DMS153 treated with DMSO at 0.1 percent for 48 hours (cell line): ENCODE results near the gene IFTAP.

Experiments
- DNase-seq: peaks from one replicate; lab custom pipeline; 2025; ENCODE audit not compliant: unreplicated experiment; lab: John Stamatoyannopoulos, UW

Gene IFTAP

DNA sequence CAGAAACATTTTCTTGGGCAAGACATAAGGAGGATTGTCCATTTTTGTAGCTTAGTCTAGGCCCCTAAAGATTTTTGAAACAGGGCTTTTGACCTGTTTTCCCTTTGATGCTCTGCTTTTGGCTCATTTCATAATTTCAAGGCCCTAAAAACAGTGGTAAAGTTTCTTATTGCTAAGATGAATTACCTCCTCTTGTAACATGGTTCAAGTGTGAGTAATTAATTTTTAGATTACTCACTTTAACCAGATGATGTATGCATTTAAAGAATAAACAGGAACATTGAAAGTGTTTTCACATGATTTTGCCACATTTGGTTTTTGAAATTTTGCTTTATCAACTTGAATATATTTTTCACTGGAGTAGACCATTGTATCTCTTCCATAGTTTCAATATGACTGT, 2.6 kb downstream of the IFTAP start:
- DNase-seq, result no peak

DNA sequence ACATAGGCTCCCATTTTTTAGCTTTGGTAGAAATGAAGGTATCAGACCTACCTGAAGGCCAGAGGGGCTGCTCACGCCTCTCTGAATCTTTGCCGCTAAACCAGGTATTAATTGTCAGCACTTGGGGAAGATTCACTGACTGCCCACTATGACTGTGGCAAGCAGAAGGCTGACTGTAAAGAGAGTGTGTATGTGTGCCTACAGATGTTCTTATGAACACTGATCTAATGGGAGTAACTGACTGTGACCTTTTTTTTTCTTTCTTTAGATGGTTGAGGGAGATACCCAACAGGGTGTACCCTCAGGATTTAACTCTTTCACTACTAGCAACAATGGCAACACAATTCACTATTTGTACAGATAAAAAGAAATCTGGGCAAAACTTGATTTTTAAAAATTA, 3.7 kb downstream of the IFTAP start, which contains the start of gene RAG2:
Gene RAG2, minus strand, starts transcription at position 186 of the 400 bp plus-strand sequence. CDS start 4,068 bp downstream, outside the sequence.
- DNase-seq, result no peak

DNA sequence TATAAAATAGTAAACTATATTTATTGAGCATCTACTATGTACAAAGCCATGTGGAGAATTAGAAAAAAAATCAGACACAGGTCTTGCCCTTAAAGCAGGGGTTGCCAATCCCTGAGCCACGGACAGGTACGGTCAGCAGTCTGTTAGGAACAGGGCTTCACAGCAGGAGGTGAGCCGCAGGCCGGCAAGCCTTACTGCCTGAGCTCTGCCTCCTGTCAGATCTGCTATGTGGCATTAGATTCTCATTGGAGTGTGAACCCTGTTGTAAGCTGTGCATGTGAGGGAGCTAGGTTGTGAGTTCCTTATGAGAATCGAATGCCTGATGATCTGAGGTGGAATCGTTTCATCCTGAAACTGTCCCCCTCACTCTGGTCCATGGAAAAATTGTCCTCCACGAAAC, 5.9 kb downstream of the IFTAP start:
- DNase-seq, result no peak

DNA sequence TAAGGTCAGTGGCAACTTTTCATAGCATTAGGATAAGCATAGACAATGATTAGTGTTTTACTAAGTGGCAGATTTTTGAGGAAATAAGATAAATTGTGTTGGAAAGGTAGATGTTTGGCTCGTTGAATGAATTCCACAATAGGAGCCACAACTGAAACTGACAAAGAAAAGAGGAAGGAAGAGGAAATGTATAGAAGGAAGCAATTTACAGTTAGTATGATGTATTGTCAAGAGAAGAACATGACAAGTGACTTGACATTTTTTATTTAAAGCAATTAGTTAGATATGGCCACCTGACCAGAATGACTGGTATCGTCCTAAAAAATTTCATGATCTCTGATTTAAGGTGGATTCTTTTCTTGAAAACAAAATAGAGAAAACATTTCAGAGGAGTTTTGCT, 6.9 kb downstream of the IFTAP start:
- DNase-seq, result no peak

DNA sequence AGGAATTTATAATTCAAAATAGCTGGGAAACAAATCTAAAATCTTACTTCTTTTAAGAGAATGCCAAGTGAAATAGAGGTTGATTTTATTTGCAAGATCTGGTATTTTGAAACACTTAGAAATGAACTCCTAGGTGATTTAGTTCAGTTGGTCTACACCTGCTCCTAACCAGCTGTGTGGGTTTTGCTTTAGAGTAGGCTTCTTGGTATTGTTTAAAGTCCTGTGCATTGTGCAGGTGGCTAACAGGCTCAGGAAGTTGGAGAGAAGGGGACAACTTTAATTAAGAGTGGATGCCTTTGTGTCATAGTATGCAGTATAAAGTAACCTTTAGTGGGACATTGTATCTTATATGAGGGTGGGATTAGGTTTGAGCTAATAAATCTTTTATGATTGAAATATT, 7.8 kb downstream of the IFTAP start:
- DNase-seq, result no peak

DNA sequence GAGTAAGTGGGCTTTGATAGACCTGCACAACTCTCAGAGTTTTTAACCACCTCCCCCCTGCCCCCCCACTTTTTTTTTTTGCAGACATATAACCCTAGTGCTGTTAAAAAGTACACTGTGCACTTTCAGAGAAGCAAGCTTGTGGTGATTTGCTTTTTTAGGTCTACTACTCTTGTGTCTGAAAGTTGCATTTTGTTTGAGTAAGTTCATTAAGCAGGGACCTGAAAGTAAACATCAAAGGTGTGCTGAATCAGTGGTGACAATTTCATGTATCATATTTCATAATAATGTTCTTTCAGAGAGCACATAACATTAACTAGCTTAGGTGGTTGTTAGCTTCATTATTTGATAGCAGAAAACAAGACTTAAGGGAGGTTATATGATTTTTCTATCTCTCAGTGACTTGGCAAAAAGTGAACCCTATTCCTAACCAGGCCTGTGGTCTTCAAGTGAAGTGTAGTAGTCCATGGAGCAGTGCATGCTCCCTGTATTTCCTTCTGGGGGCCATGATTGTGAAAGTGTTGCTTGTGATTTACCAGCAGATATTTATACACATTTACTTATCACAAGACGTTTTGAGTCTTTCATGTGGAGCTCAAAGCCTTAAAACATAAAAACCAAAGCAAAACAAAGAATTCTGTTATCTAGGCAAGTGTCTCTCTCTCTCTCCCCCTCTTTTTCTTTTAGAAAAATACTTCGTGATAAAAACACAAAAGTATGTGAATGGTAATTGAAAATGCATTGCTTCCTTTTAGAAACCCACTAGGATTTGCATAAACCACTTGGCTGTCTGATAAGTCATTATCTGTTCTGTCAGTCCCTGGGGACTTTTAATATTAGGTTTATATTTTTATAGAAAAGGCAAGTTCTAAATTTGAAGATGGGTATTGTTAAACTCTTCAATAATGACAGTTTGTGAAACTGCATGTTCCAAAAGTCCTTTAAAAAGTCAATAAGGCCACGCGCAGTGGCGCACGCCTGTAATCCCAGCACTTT, 11.2 kb downstream of the IFTAP start:
- no peak for DNase-seq

DNA sequence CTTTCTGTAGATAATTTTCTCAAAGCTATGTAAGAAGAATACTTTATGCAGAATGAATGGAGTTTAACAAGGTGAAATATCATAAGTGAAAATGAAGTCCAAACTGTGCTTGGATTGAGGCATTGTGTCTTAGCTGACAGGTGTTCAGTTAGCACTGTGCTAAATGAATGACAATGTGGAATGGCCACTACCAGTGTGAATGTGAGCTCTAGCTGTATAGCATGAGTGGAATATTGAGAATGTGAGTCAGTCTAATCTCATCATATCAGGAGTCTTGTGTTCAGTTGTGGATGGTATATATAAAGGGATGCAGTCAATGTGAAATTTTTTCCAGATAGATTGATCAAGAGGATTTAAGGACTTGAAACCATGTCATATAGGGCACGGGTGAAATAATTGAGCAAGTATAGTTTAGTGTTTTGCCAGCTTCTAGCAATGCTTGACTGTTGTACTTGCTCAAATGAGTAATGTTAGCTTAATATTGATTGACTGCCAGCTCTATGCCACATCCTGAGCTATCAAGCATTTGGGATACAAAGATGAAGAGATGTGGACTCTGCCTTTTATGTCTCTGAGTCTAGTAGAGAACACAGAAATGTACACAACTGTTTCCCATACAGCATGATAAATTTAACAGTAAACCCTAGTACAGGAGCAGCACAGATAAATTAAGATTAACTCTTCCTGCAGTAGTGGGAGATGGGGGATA, 14.3 kb downstream of the IFTAP start:
- no peak for DNase-seq

DNA sequence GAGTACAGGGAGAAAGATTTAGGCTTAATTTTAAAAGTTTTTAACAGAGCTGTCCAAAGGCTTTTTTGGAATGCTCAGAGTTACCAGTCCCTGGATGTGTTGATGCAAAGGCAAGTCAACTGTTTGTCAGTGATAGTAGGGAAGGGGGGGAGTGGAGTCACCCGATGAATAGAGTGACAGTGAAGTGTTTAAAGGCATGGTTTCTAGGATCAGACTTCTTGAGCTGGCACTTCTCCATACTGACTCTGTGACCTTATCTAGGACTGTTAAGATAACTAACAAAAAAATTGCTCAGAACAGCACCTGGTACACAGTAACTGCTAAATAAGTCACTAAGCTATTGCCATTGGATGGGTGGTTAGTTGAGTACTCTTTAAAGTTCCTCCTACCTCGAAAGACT, 15.1 kb downstream of the IFTAP start:
- DNase-seq, result no peak

DNA sequence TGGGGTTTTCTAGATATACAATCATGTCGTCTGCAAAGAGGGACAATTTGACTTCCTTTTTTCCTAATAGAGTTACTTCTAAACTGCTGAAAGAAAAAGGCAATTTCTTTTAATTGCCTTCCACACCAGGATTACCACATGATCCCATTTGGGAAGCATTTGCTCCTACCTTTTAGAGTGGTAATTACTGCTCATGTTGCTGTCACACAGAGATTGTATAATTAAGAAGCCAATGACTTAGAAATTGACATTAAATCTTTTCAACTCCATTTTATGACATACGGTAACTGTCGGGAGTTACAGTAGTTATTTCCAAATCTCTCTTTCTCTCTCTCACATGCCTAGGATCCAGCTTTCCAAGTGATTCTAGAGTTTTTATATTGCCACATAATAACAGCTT, 21.5 kb downstream of the IFTAP start:
- DNase-seq, result no peak

DNA sequence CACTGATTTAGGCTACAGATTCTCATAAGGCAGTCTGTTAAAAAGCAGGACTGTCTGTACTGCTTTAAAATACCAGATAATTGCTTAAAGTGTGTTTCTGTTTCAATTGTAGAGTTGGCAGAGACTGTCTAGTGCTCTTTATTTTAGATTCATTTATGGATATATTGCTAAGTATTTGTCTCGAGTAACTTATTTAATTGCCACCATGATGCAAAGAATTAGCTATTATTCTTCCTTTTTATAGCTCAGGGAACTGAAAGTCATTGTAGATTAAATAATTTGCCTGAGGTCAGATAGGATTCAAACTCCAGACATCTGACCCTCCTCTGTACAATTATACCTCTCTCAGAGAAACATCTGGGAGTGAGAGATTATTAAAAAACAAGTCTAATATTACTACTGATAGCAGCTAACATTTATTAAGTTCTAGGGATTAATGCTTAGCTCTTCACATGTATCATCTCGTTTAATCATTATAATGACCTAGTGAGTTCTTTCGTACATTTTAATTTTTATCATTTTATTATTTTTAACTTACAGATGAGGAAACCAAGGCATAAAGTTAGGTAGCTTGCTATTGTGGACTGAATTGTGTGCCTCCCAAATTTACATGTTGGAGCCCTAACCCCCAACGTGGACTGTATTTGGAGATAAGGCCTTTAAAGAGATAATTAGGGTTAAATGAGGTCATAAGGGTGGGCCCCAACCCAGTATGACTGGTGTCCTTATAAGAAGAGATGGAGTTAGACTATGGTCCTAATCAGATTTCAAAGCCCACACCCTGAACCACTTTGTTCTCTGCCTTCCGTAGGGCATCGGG, 23.5 kb downstream of the IFTAP start:
- DNase-seq, result no peak

DNA sequence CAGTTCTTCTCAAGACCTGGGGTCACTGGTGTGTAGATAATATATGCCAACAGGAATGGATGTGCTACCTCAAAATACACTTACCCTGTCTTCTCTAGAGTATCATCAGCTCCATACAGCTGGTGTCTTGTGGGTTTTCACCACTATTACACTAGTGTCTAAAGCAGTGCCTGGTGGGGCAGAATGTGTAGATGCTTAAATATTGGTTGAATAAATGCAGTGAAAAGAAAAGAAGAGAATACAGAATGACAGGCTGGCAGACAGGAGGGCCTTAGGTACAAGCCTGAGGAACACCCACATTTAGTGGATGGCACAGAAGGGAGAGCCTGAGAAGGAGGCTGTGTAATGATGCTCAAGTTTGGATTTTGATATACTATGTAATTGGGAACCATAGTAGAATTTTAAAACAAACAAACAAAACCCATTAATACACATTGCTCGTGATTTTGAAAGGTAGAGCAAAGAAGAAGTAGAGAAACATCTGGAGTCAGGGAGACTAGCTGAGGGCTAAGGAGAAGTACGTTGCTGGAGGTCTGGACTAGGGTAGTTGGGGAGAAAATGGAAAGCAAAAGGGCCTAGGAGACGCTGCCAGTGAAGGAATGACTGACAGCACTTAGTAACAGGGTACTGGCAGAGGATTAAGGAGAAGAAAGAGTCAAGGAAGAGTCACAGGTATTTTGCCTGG, 24.2 kb downstream of the IFTAP start:
- DNase-seq, result no peak

DNA sequence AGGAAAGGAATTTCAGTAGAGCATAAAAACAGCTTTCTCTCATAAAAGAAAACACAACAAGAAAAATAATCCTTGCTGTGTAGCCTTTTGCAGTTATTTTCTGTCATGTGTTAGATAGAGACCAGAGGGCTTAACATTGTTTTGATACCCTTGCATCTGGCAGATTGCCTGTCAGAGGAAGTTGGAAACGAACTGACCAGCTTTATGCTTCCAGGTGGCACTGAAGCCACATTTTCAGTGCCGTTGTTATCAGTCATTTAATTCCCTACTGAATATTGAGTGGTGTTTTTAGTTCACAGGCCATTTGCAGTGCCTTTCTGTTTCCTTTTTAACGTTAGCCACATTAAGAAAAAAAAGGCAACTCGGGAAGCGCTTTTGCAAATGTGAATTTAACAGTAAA, 25.2 kb downstream of the IFTAP start:
- DNase-seq, result no peak

DNA sequence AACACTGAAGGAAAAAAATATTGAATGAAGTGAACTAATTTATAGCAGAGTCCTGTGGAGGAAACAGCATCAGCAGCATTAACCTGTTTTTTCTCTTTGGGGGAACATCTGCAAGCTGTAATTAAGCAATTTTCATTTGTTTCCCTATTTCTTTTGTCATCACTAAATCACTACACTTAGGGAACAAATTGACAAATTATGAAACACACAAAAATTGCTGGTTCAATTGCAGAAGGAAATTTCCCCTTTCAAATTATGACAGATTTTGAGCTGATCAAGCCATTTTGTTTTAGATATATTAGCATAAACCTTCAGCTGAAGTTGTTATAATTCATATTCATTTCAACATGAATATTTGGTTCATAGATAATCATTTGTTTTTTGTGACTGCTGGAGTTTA, 25.9 kb downstream of the IFTAP start:
- DNase-seq, result no peak

DNA sequence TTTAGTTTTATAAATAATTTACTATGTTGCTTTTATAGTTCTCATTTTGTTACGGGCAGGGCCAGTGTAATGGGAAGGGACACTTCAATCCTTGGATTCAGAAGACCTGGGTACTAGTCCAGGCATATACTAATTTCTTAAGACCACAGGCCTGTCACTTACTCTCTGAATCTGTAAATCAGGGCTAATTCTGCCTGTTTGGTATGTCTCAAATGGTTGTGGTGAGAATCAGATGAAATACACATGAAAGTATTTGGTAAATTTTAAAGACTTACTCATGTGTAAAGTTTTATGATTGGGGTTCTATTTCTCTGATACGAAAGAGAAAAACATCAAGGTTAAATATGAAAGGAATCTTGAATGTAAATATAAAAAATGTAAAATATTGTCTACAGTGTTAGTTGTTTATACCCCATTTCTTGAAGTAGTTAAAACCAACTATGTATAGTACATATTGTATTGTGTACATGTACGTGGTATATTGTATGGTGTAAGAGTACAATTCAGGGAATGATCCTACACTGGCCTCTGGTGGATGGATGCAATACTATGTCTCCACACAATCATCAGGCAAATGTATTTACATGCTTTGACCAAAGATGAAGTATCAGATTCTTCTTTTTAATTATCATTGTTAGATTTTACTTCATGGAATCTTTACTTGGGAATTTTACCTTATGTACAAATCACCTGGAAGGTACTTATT, 28.3 kb downstream of the IFTAP start:
- peak; percentile 1 for DNase-seq

DNA sequence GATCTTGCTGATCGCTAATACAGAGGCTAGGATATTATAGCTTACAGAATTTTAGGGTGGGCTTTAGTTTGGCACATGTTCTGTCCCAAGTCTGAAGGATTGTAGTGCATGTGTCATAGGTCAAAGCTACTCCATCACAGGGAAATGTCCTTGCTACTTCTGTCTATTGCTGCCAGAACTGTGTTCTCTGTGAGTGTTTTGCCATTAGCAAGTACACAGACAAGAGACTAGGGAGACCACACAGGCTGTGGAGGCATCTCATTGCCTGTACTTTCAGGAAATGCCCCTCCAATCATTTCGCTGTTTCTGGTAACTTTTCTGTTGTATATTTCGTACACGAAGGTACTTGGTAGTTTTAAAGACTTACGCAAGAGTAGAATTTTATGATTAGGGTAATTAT, 29.2 kb downstream of the IFTAP start:
- no peak for DNase-seq

DNA sequence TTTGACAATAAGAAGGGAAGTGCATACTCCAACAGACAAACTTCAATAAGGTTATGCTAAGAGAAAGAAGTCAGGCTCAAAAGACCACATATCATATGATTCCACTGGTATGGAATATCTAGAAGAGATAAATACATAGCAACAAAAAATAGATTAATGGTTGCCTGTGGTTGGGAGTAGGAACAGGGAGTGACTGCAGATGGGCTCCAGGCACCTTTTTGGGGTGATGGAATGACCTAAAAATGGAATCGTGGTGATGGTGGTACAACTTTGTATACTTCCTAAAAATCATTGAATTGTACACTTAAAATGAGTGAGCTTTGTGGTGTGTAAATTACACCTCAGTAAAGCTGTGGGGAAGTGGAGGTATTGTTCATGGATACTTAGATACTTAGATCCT, 32.7 kb downstream of the IFTAP start:
- DNase-seq, result no peak

DNA sequence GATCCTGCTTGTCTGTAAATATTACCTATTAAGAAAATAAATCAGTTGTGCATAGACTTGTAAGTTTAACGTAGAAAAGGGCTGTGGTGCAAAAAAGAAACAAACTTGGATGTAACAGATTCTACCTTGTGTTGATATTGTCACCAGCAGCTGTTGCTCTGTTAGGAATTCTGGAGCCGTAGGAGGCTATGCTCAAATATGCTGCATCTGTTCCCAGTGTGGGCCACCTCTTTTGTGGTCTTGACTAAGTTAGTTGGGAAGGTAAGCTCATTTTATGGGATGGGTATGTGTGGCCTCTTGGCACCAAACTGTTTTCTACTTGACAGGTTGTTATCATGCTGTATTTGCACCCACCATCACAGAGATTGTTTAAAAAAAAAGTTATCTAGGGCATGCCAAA, 33.2 kb downstream of the IFTAP start:
- DNase-seq, result no peak

DNA sequence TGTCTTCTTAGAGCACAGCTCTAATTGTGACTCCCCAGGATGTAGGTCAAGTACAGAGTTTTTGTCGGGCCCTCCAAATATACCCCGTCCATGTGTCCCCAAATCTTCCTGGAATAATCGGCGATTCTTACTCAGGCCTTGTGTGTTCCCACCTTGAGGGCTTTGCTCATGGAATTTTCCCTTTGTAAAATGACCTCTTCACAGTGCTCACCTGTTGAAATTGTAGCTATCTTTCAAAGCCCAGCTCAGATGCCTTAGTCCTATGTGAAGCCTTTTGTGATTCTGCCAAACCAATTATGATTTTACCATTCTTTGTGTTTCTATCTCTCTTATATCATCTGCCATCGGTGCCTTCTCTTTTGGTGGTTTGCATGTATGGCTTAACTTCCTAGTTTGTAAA, 33.8 kb downstream of the IFTAP start:
- DNase-seq, result no peak

DNA sequence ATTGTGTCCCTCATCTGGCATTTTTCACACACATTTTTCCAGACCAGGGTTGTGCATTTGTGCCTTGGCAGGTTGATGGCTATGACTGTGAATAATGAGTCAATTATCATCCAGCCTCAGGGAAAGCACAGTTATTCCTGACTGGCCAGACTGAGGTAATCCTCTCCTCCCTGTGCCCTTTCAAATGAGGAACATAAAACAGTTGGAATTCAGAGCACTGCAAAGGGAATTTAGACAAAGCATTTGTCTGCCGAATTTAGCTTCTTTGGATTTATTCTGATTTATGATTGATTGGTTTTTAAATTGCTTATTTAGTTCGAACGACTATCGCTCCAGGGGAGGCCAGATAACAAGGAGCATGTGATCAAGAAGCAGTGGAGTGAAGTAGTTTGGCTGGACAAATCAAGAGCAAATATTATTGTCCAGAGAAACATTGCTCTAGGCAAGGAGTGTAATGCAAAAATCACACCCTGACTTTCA, 34.5 kb downstream of the IFTAP start:
- DNase-seq, result no peak

DNA sequence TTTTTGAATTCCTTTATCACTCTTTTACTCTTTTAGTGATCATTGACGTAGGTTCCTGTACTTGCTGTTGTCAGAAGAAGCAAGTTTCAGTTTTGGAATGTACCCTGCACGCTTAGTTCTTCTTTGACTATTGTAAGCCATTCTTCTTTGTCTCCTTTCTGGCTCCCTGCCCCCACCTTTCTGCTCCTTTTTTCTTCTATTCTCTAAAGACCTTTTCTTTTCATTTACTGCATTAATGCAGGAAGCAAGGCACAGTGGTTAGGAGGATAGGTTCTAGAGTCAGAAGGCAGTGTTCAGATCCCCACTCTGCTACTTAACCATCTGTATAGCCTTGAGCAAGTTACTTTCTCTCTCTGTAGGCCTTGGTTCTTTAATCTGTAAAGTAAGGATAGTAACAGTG, 37.5 kb downstream of the IFTAP start:
- DNase-seq, result no peak
